Parathyroid adenoma (tissue), 2 donors: Measurements from ENCODE around the gene PRRT1.

Experiments
- H2AFZ ChIP-seq: fragments of 300-600 bp; sonication (generic); one replicate; pipeline ENCODE4 v1.7.0; 2017; ENCODE audit warnings: antibody characterized with exemption, mild to moderate bottlenecking
- H3K27ac ChIP-seq: fragments of 300-600 bp; sonication (generic); one replicate; pipeline ENCODE4 v1.7.0; 2017
- H3K27me3 ChIP-seq: fragments of 300-600 bp; sonication (generic); one replicate; pipeline ENCODE4 v1.7.0; 2017; ENCODE audit warnings: low read length; ENCODE audit not compliant: control insufficient read depth, insufficient read depth
- H3K36me3 ChIP-seq: fragments of 300-600 bp; sonication (generic); one replicate; pipeline ENCODE4 v1.7.0; 2017; ENCODE audit warnings: low read length; ENCODE audit not compliant: control insufficient read depth, insufficient read depth
- H3K4me1 ChIP-seq: fragments of 300-600 bp; sonication (generic); one replicate; pipeline ENCODE4 v1.7.0; 2017; ENCODE audit warnings: control low read depth
- H3K4me2 ChIP-seq: fragments of 300-600 bp; sonication (generic); one replicate; pipeline ENCODE4 v1.7.0; 2017; ENCODE audit warnings: low read length
- H3K4me3 ChIP-seq: fragments of 300-600 bp; sonication (generic); one replicate; pipeline ENCODE4 v1.7.0; 2017; ENCODE audit warnings: low read depth, low read length
- H3K79me2 ChIP-seq: fragments of 300-600 bp; sonication (generic); one replicate; pipeline ENCODE4 v1.7.0; 2017; ENCODE audit warnings: control low read depth
- H3K9ac ChIP-seq: fragments of 300-600 bp; sonication (generic); one replicate; pipeline ENCODE4 v1.7.0; 2017; ENCODE audit warnings: mild to moderate bottlenecking
- H3K9me3 ChIP-seq: fragments of 300-600 bp; sonication (generic); one replicate; pipeline ENCODE4 v1.7.0; 2017; ENCODE audit warnings: low read length; ENCODE audit not compliant: control insufficient read depth
- CTCF ChIP-seq: fragments of 300-600 bp; sonication (generic); IDR thresholded peaks from one replicate; pipeline ENCODE4 v1.7.0; 2017; ENCODE audit warnings: antibody characterized with exemption, mild to moderate bottlenecking
- donor health status: primary hyperparathyroidism.

PRRT1 gene

GRCh38 chr6:32133786-32134185 is 18.0 kb downstream of the PRRT1 start:
- no peak overlapping the region for H3K4me3 ChIP-seq
- no peak overlapping the region for H3K9ac ChIP-seq
- no peak overlapping the region for H3K4me2 ChIP-seq
- no peaks in the 10 kb centered on the region for H3K27me3 ChIP-seq
- no peak overlapping the region for H3K27ac ChIP-seq
- no peaks in the 10 kb centered on the region for H3K79me2 ChIP-seq
- no peak for TF ChIP-seq CTCF
- no peaks in the 10 kb centered on the region for H3K9me3 ChIP-seq
- peaks cover 4% of the 10 kb centered on the region for H3K4me1 ChIP-seq
- no peaks in the 10 kb centered on the region for H3K36me3 ChIP-seq
- no peak overlapping the region for H2AFZ ChIP-seq

GRCh38 chr6:32132110-32132509 is 19.6 kb downstream of the PRRT1 start:
- TF ChIP-seq CTCF: no peak
- Histone ChIP-seq H3K27ac (no peak overlapping the region), H2AFZ (no peak overlapping the region), H3K4me1 (peaks cover 12% of the 10 kb centered on the region), H3K79me2 (peaks cover 5% of the 10 kb centered on the region), H3K9me3 (no peaks in the 10 kb centered on the region), H3K4me2 (no peak overlapping the region), H3K36me3 (no peaks in the 10 kb centered on the region), H3K27me3 (no peaks in the 10 kb centered on the region), H3K9ac (no peak overlapping the region), H3K4me3 (no peak overlapping the region)

GRCh38 chr6:32131439-32131948 is 20.2 kb downstream of the PRRT1 start:
- Histone ChIP-seq H3K9ac (no peak overlapping the region), H3K27me3 (no peaks in the 10 kb centered on the region), H3K9me3 (no peaks in the 10 kb centered on the region), H3K36me3 (no peaks in the 10 kb centered on the region), H2AFZ (peak overlapping the region; percentile 2), H3K4me2 (no peak overlapping the region), H3K4me3 (no peak overlapping the region), H3K79me2 (peaks cover 10% of the 10 kb centered on the region), H3K4me1 (peaks cover 18% of the 10 kb centered on the region), H3K27ac (no peak overlapping the region)
- TF ChIP-seq CTCF: no peak

GRCh38 chr6:32129297-32130088 is 22.2 kb downstream of the PRRT1 start:
- Histone ChIP-seq H3K4me3 (peak overlapping the region; percentile 100), H3K4me1 (peaks cover 18% of the 10 kb centered on the region), H3K9ac (peak overlapping the region; percentile 61), H3K79me2 (peaks cover 14% of the 10 kb centered on the region), H2AFZ (peak overlapping the region; percentile 90), H3K27me3 (no peaks in the 10 kb centered on the region), H3K36me3 (no peaks in the 10 kb centered on the region), H3K27ac (peak overlapping the region; percentile 93), H3K4me2 (peak overlapping the region; percentile 97), H3K9me3 (no peaks in the 10 kb centered on the region)
- TF ChIP-seq CTCF: no peak
